H1 (cell line): ENCODE data around the gene GRK3. TPM values are rescaled to one million over a fixed set of nuclear protein-coding genes. Genes with fewer than 3 reads are reported as not detected.
"Not testable (repeated sequence)": the region's sequence is repeated elsewhere in the genome, so short reads cannot be mapped to it uniquely, and the experiment has no call there.

Experiments
- CTCF ChIA-PET: fragments of 300-600 bp; sonication (Branson Sonifier 250); formaldehyde crosslinking; loops from one replicate; lab custom pipeline; 2021; ENCODE audit not compliant: partially characterized antibody; lab: Charles Lee
- POLR2A ChIA-PET: fragments of 300-600 bp; sonication (Branson Sonifier 250); formaldehyde crosslinking; loops from one replicate; lab custom pipeline; 2021; ENCODE audit warnings: inconsistent platforms; ENCODE audit not compliant: partially characterized antibody; lab: Charles Lee
- DNase-seq, 2 experiments: peaks; one replicate each; pipeline versions ENCODE4 v3.0.0 to v3.0.0-alpha.2; 2010 to 2022; ENCODE audit warnings: low spot score in 2 of 2, low read depth in 1 of 2, mixed read lengths in 1 of 2
- FAIRE-seq: peaks from 2 replicates; lab custom pipeline; 2011; peaks lifted over from hg19 to GRCh38; lab: Jason Lieb, UNC
- H2AFZ ChIP-seq: 2 replicates; pipeline ENCODE4 v1.8.1; 2012; ENCODE audit warnings: low read length, inconsistent platforms
- H2AK5ac ChIP-seq: 2 replicates; pipeline ENCODE4 v1.6.1; 2013; ENCODE audit warnings: low read depth, low read length
- H2BK120ac ChIP-seq: replicated peaks from 2 replicates; pipeline ENCODE3; 2013; ENCODE audit warnings: low read depth, low read length, inconsistent platforms
- H2BK12ac ChIP-seq: 2 replicates; pipeline ENCODE4 v1.6.1; 2013; ENCODE audit warnings: low read depth, low read length
- H2BK15ac ChIP-seq: 2 replicates; pipeline ENCODE4 v1.6.1; 2013; ENCODE audit warnings: low read length
- H2BK20ac ChIP-seq: 2 replicates; pipeline ENCODE4 v1.6.1; 2013; ENCODE audit warnings: low read length
- H2BK5ac ChIP-seq: 2 replicates; pipeline ENCODE4 v1.6.1; 2013; ENCODE audit warnings: low read depth, low read length
- H3K14ac ChIP-seq: 2 replicates; pipeline ENCODE4 v1.6.1; 2013; ENCODE audit warnings: inconsistent platforms; ENCODE audit not compliant: insufficient read length
- H3K18ac ChIP-seq: 2 replicates; pipeline ENCODE4 v1.6.1; 2013; ENCODE audit warnings: low read length; ENCODE audit errors: extremely low read depth
- H3K23ac ChIP-seq: 2 replicates; pipeline ENCODE4 v1.6.1; 2013; ENCODE audit warnings: inconsistent platforms; ENCODE audit not compliant: insufficient read length
- H3K23me2 ChIP-seq: 2 replicates; pipeline ENCODE4 v1.6.1; 2013; ENCODE audit warnings: low read depth, low read length
- H3K27ac ChIP-seq: 2 replicates; pipeline ENCODE4 v1.6.1; 2011; ENCODE audit warnings: low read depth, low read length, inconsistent platforms
- H3K27me3 ChIP-seq, 4 experiments: replicated peaks in 1 of 4; 1 replicate in 1 of 4; 2 replicates in 3 of 4; pipeline versions ENCODE4 v1.6.1 to v1.8.1; 2011 to 2013; ENCODE audit warnings: low read length in 3 of 4, mild to moderate bottlenecking in 3 of 4, inconsistent platforms in 2 of 4, mixed read lengths in 2 of 4, moderate library complexity in 1 of 4; ENCODE audit not compliant: control insufficient read depth in 3 of 4, insufficient read depth in 3 of 4; ENCODE audit errors: extremely low read depth in 1 of 4
- H3K36me3 ChIP-seq, 4 experiments: 2 replicates each; pipeline versions ENCODE4 v1.6.1 to v1.8.1; 2011 to 2013; ENCODE audit warnings: mild to moderate bottlenecking in 4 of 4, low read length in 3 of 4, moderate library complexity in 2 of 4, control low read depth in 1 of 4, inconsistent platforms in 1 of 4; ENCODE audit not compliant: insufficient read depth in 4 of 4, control insufficient read depth in 2 of 4
- H3K4ac ChIP-seq: replicated peaks from 2 replicates; pipeline ENCODE3; 2013; ENCODE audit warnings: low read length, low read depth, mixed read lengths, inconsistent platforms; ENCODE audit not compliant: insufficient read length
- H3K4me1 ChIP-seq, 4 experiments: replicated peaks in 1 of 4; 1 replicate in 1 of 4; 2 replicates in 3 of 4; pipeline versions ENCODE4 v1.6.1 to v1.8.1; 2011 to 2013; ENCODE audit warnings: low read length in 3 of 4, inconsistent platforms in 2 of 4, mixed read lengths in 1 of 4; ENCODE audit not compliant: insufficient read depth in 4 of 4, control insufficient read depth in 3 of 4
- H3K4me2 ChIP-seq, 2 experiments: 2 replicates each; pipeline versions ENCODE4 v1.6.1 to v1.8.1; 2011 to 2013; ENCODE audit warnings: low read depth in 2 of 2, low read length in 2 of 2, control low read depth in 1 of 2, inconsistent platforms in 1 of 2, mild to moderate bottlenecking in 1 of 2; ENCODE audit not compliant: insufficient read depth in 1 of 2
- H3K4me3 ChIP-seq, 4 experiments: fragments of 200-600, 300-600 bp in 1 of 4; sonication (generic), shearing (Covaris generic), sonication (Bioruptor Twin) in 1 of 4; 2 replicates each; pipeline versions ENCODE4 v1.5.1 to v1.8.1; 2011 to 2016; ENCODE audit warnings: low read length in 4 of 4, low read depth in 3 of 4, control low read depth in 2 of 4, inconsistent platforms in 2 of 4, mild to moderate bottlenecking in 2 of 4, mixed read lengths in 1 of 4, moderate library complexity in 1 of 4; ENCODE audit not compliant: insufficient read depth in 2 of 4; ENCODE audit errors: extremely low read depth in 1 of 4
- H3K56ac ChIP-seq: replicated peaks from 2 replicates; pipeline ENCODE3; 2013; ENCODE audit warnings: low read depth, mild to moderate bottlenecking, mixed read lengths, low read length, inconsistent platforms; ENCODE audit not compliant: insufficient read length
- H3K79me1 ChIP-seq: 2 replicates; pipeline ENCODE4 v1.6.1; 2013; ENCODE audit warnings: low read depth, low read length, control low read depth
- H3K79me2 ChIP-seq, 2 experiments: 2 replicates each; pipeline versions ENCODE4 v1.6.1 to v1.8.1; 2012 to 2013; ENCODE audit warnings: low read length in 2 of 2, mild to moderate bottlenecking in 2 of 2, inconsistent platforms in 1 of 2; ENCODE audit not compliant: insufficient read depth in 2 of 2, control insufficient read depth in 1 of 2
- H3K9ac ChIP-seq, 4 experiments: replicated peaks in 1 of 4; 1 replicate in 1 of 4; 2 replicates in 3 of 4; pipeline versions ENCODE4 v1.6.1 to v1.8.1; 2011 to 2013; ENCODE audit warnings: low read depth in 3 of 4, low read length in 3 of 4, control low read depth in 2 of 4, mild to moderate bottlenecking in 2 of 4, moderate library complexity in 2 of 4, inconsistent platforms in 1 of 4; ENCODE audit errors: extremely low read depth in 1 of 4
- H3K9me3 ChIP-seq, 2 experiments: 2 replicates each; pipeline versions ENCODE4 v1.6.1 to v1.8.1; 2012 to 2013; ENCODE audit warnings: mild to moderate bottlenecking in 2 of 2, moderate library complexity in 2 of 2, control low read depth in 1 of 2, inconsistent platforms in 1 of 2, low read depth in 1 of 2, low read length in 1 of 2, mixed read lengths in 1 of 2; ENCODE audit not compliant: insufficient read depth in 2 of 2
- H4K20me1 ChIP-seq, 2 experiments: replicated peaks in 1 of 2; 2 replicates each; pipeline versions ENCODE3 to v1.8.1; 2011 to 2013; ENCODE audit warnings: inconsistent platforms in 2 of 2, low read length in 2 of 2, mild to moderate bottlenecking in 1 of 2; ENCODE audit not compliant: insufficient read depth in 2 of 2, control insufficient read depth in 1 of 2
- H4K5ac ChIP-seq: 2 replicates; pipeline ENCODE4 v1.6.1; 2013; ENCODE audit warnings: low read length, low read depth, mixed read lengths, inconsistent platforms; ENCODE audit not compliant: insufficient read length
- H4K8ac ChIP-seq: 2 replicates; pipeline ENCODE4 v1.8.0; 2013; ENCODE audit warnings: mild to moderate bottlenecking, moderate library complexity, low read length, inconsistent platforms; ENCODE audit not compliant: insufficient read depth; ENCODE audit errors: extremely low read depth
- H4K91ac ChIP-seq: replicated peaks from 2 replicates; pipeline ENCODE3; 2013; ENCODE audit warnings: low read length, mixed read lengths, inconsistent platforms; ENCODE audit not compliant: insufficient read length
- WGBS, 2 experiments: shearing (Covaris generic) in 1 of 2; methylation state at CpG; one replicate each; pipeline versions ENCODE4 v1.1.6 to v1.1.7; 2013 to 2015; ENCODE audit warnings: low lambda C conversion rate in 2 of 2, mixed read lengths in 2 of 2, inconsistent platforms in 1 of 2, low coverage in 1 of 2, missing lambda C conversion rate in 1 of 2; ENCODE audit not compliant: insufficient replicate concordance in 2 of 2, insufficient coverage in 1 of 2, insufficient read length in 1 of 2; ENCODE audit errors: extremely low coverage in 1 of 2, missing lambda C conversion rate in 1 of 2; 5-methylcytosine and 5-hydroxymethylcytosine counted together
- polyA plus RNA-seq, 7 experiments: library from polyadenylated mRNA; depleted of rRNA in 3 of 7; stranded (reverse) in 5 of 7; unstranded in 2 of 7; fragments of >200 nt in 5 of 7; fragments of 200-250 nt in 2 of 7; gene quantifications; 1 replicate in 5 of 7; 2 replicates in 1 of 7; 4 replicates in 1 of 7; pipeline versions ENCODE4 v1.2.1 to v1.2.3, GENCODE V29; 2011 to 2013; ENCODE audit warnings: missing spikeins in 2 of 7, mixed read lengths in 2 of 7
- total RNA-seq: library from RNA; stranded (reverse); fragmentation: NEBNext Ultra II Directional; extraction: Animal tissue kit (Norgen Biotek cat#: 25700); gene quantifications from 2 replicates; pipeline ENCODE4 v1.2.1, GENCODE V29; 2021

GRK3 gene
- total and polyA plus RNA-seq, 2 of the 8 experiments (the other 6 are each of a cell fraction or from before 2014, with no cell fraction given) = 7.5 to 35.3 TPM

- FAIRE-seq, H3K18ac ChIP-seq, H3K23me2 ChIP-seq, H3K36me3 ChIP-seq, H2BK15ac ChIP-seq, H4K8ac ChIP-seq, H3K4me3 ChIP-seq, H2BK20ac ChIP-seq, H3K23ac ChIP-seq, H4K91ac ChIP-seq, H3K27me3 ChIP-seq, H3K4me1 ChIP-seq, H2BK120ac ChIP-seq, H3K4ac ChIP-seq, H2BK5ac ChIP-seq, H3K9ac ChIP-seq, POLR2A ChIA-PET, H4K5ac ChIP-seq, H3K27ac ChIP-seq, H2AK5ac ChIP-seq, DNase-seq, H2AFZ ChIP-seq, H3K9me3 ChIP-seq, H3K14ac ChIP-seq, H2BK12ac ChIP-seq, H4K20me1 ChIP-seq, H3K4me2 ChIP-seq, H3K79me1 ChIP-seq, H3K56ac ChIP-seq: not testable (repeated sequence)
- 85% methylated on average over 5 of the region's 5 CpGs; no CpG with 5 or more reads in 1 of the 2 experiments for WGBS, 2 experiments
- peaks cover 0 to 29% of the 10 kb centered on the region in 2 experiments; a peak in 2 of 4 replicates for H3K79me2 ChIP-seq
- CTCF ChIA-PET = interaction anchor here (0.7 kb wide), 1 partner anchor 251 kb away, joined by 3 read pairs; no protein-coding TSS in a partner anchor
Measured at GRCh38 chr22:25584993-25585392, 20.5 kb downstream of the GRK3 start.

- CTCF ChIA-PET = interaction anchor here (0.7 kb wide), 1 partner anchor 245 kb away, joined by 4 read pairs; no protein-coding TSS in a partner anchor
- H3K79me1 ChIP-seq, H3K4me1 ChIP-seq: not testable (repeated sequence)
Measured at GRCh38 chr22:25589664-25590063, 25.2 kb downstream of the GRK3 start.

More at GRCh38 chr22:25589664-25590063, 25.2 kb downstream of the GRK3 start:
- H2BK20ac ChIP-seq, H4K5ac ChIP-seq, H3K9ac ChIP-seq, FAIRE-seq, H3K36me3 ChIP-seq, H2BK12ac ChIP-seq, POLR2A ChIA-PET, H4K20me1 ChIP-seq, H2BK120ac ChIP-seq, H3K18ac ChIP-seq, H3K27ac ChIP-seq, DNase-seq, H3K56ac ChIP-seq, H3K4me2 ChIP-seq, H2BK5ac ChIP-seq, H4K91ac ChIP-seq, H2AK5ac ChIP-seq, H3K4ac ChIP-seq, H3K23me2 ChIP-seq, H3K23ac ChIP-seq, H2BK15ac ChIP-seq, H3K14ac ChIP-seq, H3K27me3 ChIP-seq, H4K8ac ChIP-seq, H3K4me3 ChIP-seq, H3K9me3 ChIP-seq, H2AFZ ChIP-seq: not testable (repeated sequence)
- H3K79me2 ChIP-seq = peaks cover 0 to 43% of the 10 kb centered on the region in 2 experiments; a peak in 2 of 4 replicates
- WGBS, 2 experiments = 86% methylated on average over 4 of the region's 4 CpGs; no CpG with 5 or more reads in 1 of the 2 experiments
